ENCODE results near the gene MIEN1.
"Not testable (repeated sequence)": the region's sequence is repeated elsewhere in the genome, so short reads cannot be mapped to it uniquely, and the experiment has no call there.

Gene MIEN1

DNA sequence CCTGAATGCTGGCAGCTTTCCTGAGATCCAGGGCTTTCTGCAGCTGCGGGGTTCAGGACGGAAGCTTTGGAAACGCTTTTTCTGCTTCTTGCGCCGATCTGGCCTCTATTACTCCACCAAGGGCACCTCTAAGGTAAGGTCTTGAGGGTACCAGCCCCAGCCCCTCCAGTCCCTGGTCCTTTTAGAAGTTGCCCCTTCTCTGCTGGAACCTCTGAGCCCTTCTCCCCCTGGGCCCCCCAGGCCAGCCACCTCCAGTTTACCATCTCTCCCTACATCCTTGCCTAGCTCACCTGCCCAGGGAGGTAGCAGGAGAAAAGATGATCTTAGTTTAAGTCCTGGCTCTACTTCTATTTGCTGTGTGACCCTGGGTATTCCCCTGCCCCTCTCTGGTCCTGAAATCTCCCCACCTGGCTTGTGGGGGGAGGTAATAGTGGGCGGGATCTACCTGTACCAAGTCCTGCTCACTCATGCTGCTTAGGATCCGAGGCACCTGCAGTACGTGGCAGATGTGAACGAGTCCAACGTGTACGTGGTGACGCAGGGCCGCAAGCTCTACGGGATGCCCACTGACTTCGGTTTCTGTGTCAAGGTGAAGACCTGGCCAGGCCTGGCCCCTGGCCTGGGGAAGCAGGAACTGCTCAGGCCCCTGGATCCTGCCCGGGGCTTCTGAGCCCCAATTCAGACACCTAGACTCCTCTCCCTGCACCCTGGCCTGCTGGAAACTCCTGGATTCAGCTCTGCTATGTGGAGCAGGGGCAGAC is 13.9 kb upstream of the MIEN1 start:
- in situ Hi-C loops (cut with HindIII; ENCODE audit: low pct_ligation_motif_present, low pct_unique_long_range_greater_than_20kb, low sequenced_read_pairs), result no loop called here
- no peak for DNase-seq

DNA sequence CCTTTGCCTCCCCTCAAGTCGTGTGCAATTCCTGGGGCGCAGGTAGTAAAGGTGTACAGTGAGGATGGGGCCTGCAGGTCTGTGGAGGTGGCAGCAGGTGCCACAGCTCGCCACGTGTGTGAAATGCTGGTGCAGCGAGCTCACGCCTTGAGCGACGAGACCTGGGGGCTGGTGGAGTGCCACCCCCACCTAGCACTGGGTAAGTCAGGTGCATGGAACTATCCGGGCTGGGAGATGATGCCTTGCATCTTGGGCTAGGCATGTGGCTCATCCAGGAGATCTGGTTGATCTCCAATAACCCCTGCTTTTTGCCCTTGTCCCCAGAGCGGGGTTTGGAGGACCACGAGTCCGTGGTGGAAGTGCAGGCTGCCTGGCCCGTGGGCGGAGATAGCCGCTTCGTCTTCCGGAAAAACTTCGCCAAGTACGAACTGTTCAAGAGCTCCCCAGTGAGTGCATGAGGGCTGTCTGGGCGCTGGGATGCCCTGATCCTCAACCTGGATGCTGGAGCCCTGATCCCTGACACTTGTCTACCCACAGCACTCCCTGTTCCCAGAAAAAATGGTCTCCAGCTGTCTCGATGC is 12.6 kb upstream of the MIEN1 start:
- in situ Hi-C loops (cut with HindIII; ENCODE audit: low pct_ligation_motif_present, low pct_unique_long_range_greater_than_20kb, low sequenced_read_pairs), result no loop called here
- DNase-seq, result no peak

DNA sequence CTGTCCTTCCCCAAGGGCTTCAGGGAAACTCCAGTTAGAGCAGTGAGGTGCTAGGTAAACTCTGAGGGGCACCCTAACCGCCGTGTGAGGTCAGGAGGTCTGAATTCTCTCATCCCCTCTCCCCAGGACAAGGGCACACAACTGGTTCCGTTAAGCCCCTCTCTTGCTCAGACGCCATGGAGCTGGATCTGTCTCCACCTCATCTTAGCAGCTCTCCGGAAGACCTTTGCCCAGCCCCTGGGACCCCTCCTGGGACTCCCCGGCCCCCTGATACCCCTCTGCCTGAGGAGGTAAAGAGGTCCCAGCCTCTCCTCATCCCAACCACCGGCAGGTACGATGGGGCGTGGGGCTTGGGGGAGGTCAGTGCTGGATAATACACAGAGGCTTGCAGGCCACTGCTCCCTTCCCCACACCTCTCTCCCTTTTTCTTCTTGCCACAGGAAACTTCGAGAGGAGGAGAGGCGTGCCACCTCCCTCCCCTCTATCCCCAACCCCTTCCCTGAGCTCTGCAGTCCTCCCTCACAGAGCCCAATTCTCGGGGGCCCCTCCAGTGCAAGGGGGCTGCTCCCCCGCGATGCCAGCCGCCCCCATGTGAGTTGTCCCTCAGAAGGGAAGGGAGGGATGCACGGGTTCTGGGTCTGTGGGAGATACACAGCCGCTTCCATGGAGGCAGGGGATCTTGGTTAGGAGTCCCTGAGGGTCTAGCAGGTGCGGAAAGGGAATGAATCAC is 12.0 kb upstream of the MIEN1 start:
- in situ Hi-C loops (cut with HindIII; ENCODE audit: low pct_ligation_motif_present, low pct_unique_long_range_greater_than_20kb, low sequenced_read_pairs), result no loop called here

DNA sequence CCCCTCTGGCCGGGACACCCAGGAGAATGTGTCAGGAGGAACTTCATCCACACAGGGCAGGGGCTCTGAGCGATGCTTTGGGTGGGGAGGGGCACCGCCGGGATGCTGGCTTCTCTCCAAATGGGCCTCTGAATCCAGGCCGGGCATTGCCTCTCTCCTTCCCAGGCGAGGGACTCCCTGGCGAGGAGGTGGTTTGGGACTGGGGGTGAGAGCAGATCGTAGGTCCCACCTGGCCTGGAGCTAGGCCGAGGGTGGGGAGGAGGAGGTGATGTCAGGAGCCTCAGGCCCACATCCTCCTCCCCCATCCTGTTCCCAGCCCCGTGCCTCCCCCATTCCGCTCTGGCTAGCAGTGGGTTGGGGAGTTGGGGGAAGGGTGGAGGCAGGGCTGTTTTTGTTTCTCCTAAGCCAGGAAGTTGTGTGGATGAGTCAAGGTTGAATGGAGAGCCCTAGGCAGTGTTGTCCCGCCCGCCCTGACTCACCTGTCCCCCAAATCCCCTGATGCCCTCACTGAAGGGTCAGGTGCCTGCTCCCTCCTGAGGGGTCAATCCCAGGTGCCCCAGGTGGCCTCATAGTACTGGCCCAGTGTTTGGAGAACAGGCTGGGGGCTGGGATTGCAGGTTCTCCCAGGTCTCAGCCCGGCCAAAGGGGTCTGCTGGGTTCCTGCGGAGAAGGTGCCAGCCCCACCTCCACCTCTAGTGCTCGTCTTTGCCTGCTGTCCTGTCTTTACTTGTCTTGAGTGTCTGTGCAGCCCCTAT is 10.2 kb upstream of the MIEN1 start:
- in situ Hi-C loops (cut with HindIII; ENCODE audit: low pct_ligation_motif_present, low pct_unique_long_range_greater_than_20kb, low sequenced_read_pairs), result no loop called here
- DNase-seq, result peak; percentile 53

More for the DNA sequence above, 12.0 kb upstream of the MIEN1 start:
- no peak for DNase-seq

DNA sequence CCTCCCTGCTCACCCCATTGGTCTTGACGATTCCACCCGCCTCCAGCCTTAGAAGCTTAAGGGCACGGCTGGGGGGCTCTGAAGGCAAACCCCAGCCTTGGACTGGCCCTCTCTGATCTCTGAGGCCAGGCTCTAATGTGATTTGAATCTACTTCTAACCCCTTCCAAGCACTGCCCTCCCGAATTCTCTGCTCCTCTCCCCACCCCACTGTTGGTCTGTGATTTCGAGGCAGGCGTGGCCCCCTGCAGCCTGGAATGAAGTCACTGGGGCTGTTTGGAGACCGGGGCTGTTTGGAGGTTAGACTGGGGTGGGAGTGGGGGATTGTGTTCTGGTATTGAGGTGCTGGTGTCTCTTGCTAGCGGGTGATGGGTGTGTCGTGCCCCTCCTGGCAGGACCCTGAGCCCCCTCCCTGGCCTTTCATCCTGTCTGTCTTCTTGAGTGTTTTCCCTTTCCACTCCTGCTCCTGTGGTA is 9.6 kb upstream of the MIEN1 start:
- in situ Hi-C loops (cut with HindIII; ENCODE audit: low pct_ligation_motif_present, low pct_unique_long_range_greater_than_20kb, low sequenced_read_pairs), result no loop called here
- DNase-seq, result peak; percentile 44

DNA sequence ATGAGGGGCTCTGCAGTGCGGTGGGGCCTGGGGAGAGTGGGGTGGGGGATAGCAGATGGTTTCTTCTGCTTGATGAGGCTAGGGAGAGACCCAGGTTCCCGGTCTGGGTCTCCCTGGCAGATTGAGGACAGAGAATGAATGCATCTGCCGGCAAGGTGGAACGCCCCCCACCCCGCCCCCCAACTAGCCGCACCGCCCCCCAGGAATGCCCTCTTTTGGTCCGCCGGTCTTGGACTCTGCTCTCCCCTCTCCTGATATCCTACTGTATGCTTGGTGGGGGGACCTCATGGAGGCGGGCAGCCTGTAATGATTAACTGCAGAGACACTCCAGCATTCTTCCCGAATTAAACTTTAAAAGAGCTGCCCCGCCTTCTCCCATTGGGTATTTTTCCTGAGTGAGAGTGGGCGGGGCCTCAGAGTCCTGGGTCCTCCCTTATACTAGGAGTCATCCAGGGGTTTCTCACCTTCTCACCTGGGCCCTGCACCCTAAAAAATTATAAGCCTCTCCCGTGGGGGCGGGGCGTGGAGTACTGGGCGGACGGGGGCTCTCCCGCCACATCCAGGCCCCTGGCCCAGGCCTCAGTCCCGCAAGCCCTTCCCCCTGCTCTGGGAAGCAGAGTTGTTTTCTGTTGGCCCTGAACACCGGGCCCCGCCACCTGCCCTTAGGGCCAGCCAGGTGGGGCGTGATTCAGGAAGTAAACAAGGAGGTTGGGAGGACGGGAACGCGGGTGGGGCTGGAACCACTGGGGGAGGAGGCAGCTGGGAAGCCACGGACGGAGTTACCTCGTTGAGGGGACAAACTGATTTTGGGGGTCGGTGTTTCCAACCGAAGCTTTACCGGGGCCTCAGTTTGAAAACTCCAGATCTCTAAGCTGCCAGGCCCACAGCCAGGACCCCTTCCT is 8.9 kb upstream of the MIEN1 start:
- peak; percentile 92 for DNase-seq

DNA sequence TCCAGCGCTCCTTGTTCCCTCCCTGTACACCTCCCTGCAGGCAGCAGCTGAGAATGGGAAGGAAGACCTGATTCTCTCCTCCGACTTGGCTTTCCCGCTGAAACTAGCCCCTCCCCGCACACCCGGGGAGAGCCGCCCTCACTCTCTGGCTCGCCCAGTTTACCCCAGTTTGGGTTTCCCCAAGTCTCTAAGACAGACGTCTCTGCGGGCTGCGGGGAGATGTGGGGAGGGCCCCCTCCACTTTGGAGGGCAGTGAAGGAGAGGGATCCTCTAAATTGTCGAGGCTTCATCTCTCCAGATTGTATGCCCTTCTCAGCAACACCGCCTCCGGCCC is 8.2 kb upstream of the MIEN1 start:
- in situ Hi-C loops (cut with HindIII; ENCODE audit: low pct_ligation_motif_present, low pct_unique_long_range_greater_than_20kb, low sequenced_read_pairs), result no loop called here
- DNase-seq, result peak; percentile 76

More for the DNA sequence above, 8.9 kb upstream of the MIEN1 start:
- in situ Hi-C loops (cut with HindIII; ENCODE audit: low pct_ligation_motif_present, low pct_unique_long_range_greater_than_20kb, low sequenced_read_pairs), result no loop called here

DNA sequence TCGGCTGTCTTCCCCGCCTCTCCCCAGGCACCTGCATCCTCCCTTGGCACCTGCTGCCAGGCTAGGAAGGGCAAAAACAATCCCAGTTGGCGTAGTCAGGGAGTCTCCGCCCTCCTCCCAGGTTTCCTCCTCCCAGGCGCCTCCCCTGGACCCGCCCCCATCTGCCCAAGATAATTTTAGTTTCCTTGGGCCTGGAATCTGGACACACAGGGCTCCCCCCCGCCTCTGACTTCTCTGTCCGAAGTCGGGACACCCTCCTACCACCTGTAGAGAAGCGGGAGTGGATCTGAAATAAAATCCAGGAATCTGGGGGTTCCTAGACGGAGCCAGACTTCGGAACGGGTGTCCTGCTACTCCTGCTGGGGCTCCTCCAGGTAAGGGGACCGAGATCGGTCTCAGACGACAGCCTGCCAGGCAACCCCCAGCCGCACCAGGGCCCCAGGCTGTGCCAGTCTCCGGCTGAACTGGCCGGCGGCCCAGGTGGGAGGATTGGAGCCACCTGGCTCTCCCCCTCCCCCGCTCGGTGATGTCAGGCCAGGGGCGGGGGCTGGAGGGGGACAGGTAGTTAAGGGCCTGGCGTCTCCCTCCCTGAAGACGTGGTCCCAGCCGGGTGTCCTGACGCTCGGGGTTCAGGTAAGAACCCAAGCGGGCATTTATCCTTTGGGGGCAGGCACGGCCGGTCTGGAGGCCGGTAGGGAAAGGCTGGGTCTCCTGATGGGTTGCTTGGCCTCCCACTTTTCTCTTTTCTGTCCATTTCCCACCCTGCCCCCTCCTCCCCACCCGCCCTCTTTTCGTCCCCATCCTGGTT is 7.6 kb upstream of the MIEN1 start, which contains the start of gene GRB7:
GRB7 (plus strand) TSS at position 179 of the 808 bp plus-strand sequence. CDS start 4,364 bp downstream, outside the sequence.
- in situ Hi-C loops (cut with HindIII; ENCODE audit: low pct_ligation_motif_present, low pct_unique_long_range_greater_than_20kb, low sequenced_read_pairs), result no loop called here
- DNase-seq, result peak; percentile 75

DNA sequence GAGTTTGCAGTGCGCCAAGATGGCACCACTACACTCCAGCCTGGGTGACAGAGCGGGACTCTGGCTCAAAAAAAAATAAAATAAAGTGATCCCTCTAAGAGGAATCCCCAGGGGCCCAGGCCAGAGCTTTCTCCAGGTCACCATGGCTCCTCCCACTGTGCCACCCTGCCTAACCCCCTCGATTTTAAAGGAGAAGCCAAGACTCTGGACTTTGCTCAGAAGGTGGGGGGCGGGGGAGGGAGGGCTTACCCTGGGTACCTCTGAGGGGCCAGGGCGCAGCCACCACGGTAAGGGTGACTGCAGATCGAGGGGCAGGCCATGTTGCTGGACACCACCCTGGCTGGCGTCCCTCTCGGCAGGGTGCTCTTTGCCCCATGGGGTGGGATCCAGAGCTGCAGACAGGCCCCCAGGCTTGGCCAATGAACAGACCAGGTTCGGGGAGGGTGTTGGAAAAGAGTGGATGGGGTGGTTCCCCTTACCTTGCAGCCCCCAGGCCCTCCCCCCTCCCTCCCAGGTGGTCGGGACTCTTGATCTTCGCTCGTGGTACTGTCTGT is 7.0 kb upstream of the MIEN1 start:
- no peak for DNase-seq
- in situ Hi-C loops (cut with HindIII; ENCODE audit: low pct_ligation_motif_present, low pct_unique_long_range_greater_than_20kb, low sequenced_read_pairs), result no loop called here

DNA sequence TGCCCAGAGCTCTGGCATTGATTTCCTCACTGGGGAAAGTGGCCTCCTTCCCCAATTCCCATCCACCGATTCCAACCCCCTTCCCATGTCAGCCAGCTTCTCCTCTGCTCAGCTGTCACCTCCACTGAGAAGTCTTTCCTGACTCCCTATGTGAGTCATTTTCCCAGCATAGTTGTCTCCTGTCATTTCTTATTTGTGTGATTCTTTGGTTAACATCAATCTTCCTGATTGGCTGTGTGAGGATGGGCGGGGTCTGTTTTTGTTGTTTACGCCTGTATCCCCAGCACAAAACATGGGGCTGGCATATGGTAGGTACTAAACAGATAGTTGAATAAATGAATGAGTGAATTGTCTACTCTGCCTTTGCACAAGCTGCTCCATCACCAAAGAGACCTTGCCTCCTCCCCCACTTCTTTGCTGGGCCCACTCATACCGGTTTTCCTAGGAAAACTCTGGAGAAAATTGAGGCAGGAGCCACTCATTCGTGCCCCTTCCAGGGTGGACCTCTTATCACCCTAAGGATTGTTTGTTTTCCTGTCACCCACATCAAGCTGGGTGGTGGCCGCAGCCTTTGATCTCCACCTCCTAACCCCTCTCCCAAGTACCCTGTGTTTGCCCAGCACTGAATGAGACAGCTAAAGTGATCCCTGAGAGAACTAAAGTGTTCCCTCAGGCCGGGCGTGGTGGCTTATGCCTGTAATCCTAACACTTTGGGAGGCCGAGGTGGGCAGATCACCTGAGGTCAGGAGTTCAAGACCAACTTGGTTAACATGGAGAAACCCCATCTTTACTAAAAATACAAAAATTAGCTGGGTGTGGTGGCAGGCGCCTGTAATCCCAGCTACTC is 6.2 kb upstream of the MIEN1 start:
- no peak for DNase-seq
- in situ Hi-C loops (cut with HindIII; ENCODE audit: low pct_ligation_motif_present, low pct_unique_long_range_greater_than_20kb, low sequenced_read_pairs), result no loop called here

DNA sequence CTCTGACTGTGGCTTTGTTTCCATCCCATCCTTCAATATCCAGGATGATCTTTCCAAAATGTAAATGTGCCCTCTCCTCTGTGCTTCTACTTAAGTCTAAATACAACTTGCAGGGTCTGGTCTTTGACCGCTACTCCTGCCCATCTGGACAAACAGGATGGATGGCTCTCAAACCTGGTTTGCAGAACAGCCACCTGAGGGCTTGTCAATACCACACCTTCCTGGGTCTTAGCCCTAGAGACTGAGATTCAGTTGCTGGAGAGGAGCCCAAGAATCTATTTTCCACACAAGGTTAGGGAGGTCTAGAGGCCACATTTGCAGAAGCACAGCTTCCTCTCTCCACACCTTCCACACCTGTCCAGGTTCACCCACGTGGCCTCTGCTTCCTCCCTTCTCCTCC is 5.5 kb upstream of the MIEN1 start:
- in situ Hi-C loops (cut with HindIII; ENCODE audit: low pct_ligation_motif_present, low pct_unique_long_range_greater_than_20kb, low sequenced_read_pairs), result no loop called here
- DNase-seq, result no peak

DNA sequence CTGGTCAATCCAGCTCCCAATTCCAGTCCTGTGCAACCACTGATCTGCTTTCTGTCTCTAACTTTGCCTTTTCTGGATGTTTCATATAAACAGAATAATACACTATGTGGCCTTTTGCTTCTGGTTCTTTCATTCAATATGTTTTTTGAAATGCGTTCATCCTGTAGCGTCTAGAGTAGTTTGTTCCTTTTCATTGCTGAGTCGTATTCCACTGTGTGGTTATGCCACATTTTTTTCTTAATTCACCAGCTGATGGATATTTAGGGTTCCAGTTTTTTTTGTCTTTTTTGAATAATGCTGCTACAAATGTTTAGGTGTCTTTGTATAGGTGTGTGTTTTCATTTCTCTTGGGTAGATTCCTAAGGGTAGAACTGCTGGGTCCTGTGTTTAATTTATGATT is 2.3 kb upstream of the MIEN1 start:
- in situ Hi-C loops (cut with HindIII; ENCODE audit: low pct_ligation_motif_present, low pct_unique_long_range_greater_than_20kb, low sequenced_read_pairs), result no loop called here
- DNase-seq, result no peak

DNA sequence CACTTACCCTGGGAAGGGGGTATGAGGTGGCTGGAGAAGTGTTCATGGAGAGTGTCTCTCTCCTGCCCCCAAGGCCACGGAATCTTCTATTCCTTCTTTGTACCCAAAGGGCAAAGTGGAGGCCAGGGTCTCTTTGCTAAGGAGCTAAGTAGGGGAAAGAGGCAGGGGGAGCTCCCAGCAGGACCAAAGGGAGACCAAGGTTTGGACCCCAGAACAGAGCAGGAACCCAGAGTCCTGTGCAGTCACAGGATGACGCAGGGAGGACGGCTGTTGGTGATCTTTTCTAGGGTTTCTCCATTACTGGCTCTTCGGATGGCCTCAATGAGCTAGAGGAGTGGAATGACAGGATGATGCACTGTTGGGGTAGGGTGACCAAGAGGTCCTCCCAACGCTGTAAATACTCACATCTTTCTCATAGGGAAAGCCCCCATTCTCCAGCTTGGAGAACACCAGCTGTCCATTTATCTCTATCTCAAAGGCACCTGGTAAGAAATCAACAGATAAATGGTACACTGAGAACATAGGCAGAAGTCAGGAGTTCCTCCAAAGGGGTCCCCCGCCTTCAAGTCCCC is 966 bp downstream of the MIEN1 start:
- no peak for DNase-seq
- in situ Hi-C loops (cut with HindIII; ENCODE audit: low pct_ligation_motif_present, low pct_unique_long_range_greater_than_20kb, low sequenced_read_pairs), result no loop called here

DNA sequence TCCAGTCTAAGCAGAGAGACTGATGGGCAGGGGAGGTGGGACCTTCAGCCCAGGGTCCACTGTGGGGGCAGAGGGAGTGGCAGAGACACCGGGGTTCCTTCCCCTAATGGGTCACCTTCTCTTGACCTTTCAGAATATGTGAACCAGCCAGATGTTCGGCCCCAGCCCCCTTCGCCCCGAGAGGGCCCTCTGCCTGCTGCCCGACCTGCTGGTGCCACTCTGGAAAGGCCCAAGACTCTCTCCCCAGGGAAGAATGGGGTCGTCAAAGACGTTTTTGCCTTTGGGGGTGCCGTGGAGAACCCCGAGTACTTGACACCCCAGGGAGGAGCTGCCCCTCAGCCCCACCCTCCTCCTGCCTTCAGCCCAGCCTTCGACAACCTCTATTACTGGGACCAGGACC is 2.8 kb downstream of the MIEN1 start:
- in situ Hi-C loops (cut with HindIII; ENCODE audit: low pct_ligation_motif_present, low pct_unique_long_range_greater_than_20kb, low sequenced_read_pairs), result no loop called here
- no peak for DNase-seq

DNA sequence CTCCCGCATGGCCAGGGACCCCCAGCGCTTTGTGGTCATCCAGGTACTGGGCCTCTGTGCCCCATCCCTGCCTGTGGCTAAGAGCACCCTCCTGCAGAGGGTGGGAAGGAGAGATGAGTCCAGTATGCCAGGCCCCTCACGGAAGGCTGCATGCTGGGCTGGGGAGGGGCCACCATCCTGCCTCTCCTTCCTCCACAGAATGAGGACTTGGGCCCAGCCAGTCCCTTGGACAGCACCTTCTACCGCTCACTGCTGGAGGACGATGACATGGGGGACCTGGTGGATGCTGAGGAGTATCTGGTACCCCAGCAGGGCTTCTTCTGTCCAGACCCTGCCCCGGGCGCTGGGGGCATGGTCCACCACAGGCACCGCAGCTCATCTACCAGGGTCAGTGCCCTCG is 3.7 kb downstream of the MIEN1 start:
- in situ Hi-C loops (cut with HindIII; ENCODE audit: low pct_ligation_motif_present, low pct_unique_long_range_greater_than_20kb, low sequenced_read_pairs), result no loop called here
- DNase-seq, result no peak

DNA sequence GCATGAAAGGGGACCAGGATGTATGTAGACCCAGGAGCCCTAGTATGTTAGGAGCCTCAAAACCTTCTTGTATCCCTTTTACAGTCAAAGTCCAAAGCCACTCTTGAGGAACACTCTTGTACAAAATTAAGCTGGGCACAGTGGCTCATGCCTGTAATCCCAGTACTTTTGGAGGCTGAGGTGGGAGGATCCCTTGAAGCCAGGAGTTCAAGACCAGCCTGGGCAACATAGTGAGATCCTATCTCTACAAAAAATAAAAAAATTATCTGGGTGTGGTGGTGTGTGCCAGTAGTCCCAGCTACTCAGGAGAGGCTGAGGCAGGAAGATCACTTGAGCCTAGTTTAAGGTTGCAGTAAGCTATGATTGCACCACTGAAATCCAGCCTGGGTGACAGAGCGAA is 4.4 kb downstream of the MIEN1 start:
- DNase-seq; in situ Hi-C loops (cut with HindIII; ENCODE audit: low pct_ligation_motif_present, low pct_unique_long_range_greater_than_20kb, low sequenced_read_pairs): not testable (repeated sequence)
